Hematopoietic multipotent progenitor cell treated with erythropoietin and hydrocortisone succinate and interleukin-3 and kit ligand, for 4 days (in vitro differentiated cells): Measurements from ENCODE around the gene ACAD9.
"Not testable (repeated sequence)": the region's sequence is repeated elsewhere in the genome, so short reads cannot be mapped to it uniquely, and the experiment has no call there.

Source experiments
- DNase-seq: peaks from one replicate; pipeline ENCODE4 v3.0.0-alpha.2; 2015

Gene ACAD9

GRCh38 chr3:128879125-128879969, at the start of gene ACAD9:
TSS of gene ACAD9 (plus strand) at chr3:128879620. CDS start at chr3:128879692, 72 bp downstream.
- DNase-seq: peak; percentile 99

GRCh38 chr3:128829925-128830625, 49.3 kb upstream of the ACAD9 start:
- not testable (repeated sequence) for DNase-seq

GRCh38 chr3:128830762-128831161, 48.7 kb upstream of the ACAD9 start:
- DNase-seq: not testable (repeated sequence)

GRCh38 chr3:128832979-128833378, 46.4 kb upstream of the ACAD9 start:
- DNase-seq: not testable (repeated sequence)

- DNase-seq: no peak
These were observed 44.3 kb upstream of the ACAD9 start for GRCh38 chr3:128835096-128835495.

GRCh38 chr3:128841926-128842920, 37.2 kb upstream of the ACAD9 start:
- DNase-seq: no peak

GRCh38 chr3:128844502-128844901, 34.9 kb upstream of the ACAD9 start:
- DNase-seq: no peak

GRCh38 chr3:128845119-128845777, 34.2 kb upstream of the ACAD9 start:
- DNase-seq: peak; percentile 60

- peak; percentile 98 for DNase-seq
These were observed 33.5 kb upstream of the ACAD9 start for GRCh38 chr3:128845778-128846485.

GRCh38 chr3:128846486-128846891, 32.9 kb upstream of the ACAD9 start:
- DNase-seq: peak; percentile 84

GRCh38 chr3:128847666-128848370, 31.6 kb upstream of the ACAD9 start:
- no peak for DNase-seq

- DNase-seq: peak; percentile 56
These were observed 30.5 kb upstream of the ACAD9 start for GRCh38 chr3:128848936-128849335.

GRCh38 chr3:128849911-128850455, 29.4 kb upstream of the ACAD9 start:
- DNase-seq: peak; percentile 53

GRCh38 chr3:128850544-128850943, 28.9 kb upstream of the ACAD9 start:
- DNase-seq: no peak

GRCh38 chr3:128851601-128852000, 27.8 kb upstream of the ACAD9 start:
- no peak for DNase-seq

- no peak for DNase-seq
These were observed 25.6 kb upstream of the ACAD9 start for GRCh38 chr3:128853826-128854225.

- DNase-seq: peak; percentile 80
These were observed 24.9 kb upstream of the ACAD9 start for GRCh38 chr3:128854475-128854874.

GRCh38 chr3:128855569-128855968, 23.9 kb upstream of the ACAD9 start:
- DNase-seq: no peak

GRCh38 chr3:128858167-128858566, 21.3 kb upstream of the ACAD9 start:
- DNase-seq: no peak

- peak; percentile 31 for DNase-seq
These were observed 19.8 kb upstream of the ACAD9 start for GRCh38 chr3:128859630-128860029.

GRCh38 chr3:128861491-128861890, 17.9 kb upstream of the ACAD9 start:
- no peak for DNase-seq
